ENCODE measurements around the gene DGCR2. TPM values are rescaled to one million over a fixed set of nuclear protein-coding genes. Genes with fewer than 3 reads are reported as not detected.
"Not testable (repeated sequence)": the region's sequence is repeated elsewhere in the genome, so short reads cannot be mapped to it uniquely, and the experiment has no call there.

Gene DGCR2
- total RNA-seq, 1 donor from 2014 or later, result 64.4 TPM

DNA sequence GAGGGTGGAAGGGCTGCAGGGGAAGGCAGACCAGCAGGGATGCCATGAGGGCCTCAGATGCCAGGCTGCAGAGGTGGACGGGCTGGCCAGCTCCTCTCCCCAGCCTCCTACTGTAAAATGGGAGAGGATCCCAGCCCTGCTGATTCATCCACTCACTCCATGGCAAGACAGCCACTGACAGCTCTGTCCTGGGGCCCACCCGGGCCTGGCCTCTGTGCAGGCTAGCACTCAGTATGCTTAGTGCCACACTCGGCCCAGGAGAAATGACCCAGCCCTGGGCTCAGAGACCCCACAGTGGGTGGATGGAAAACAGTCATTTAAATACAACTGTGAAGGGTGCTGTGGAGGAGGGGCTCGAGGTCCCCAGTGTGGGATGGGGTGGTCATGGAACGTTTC, 94.2 kb downstream of the DGCR2 start:
- peak; percentile 73 for DNase-seq (ENCODE audit: extremely low spot score, unreplicated experiment)
- H3K36me3 Mint-ChIP-seq (ENCODE audit: unreplicated experiment); H3K4me1 Mint-ChIP-seq (ENCODE audit: unreplicated experiment); H3K4me3 Mint-ChIP-seq (ENCODE audit: unreplicated experiment); H3K27ac Mint-ChIP-seq (ENCODE audit: unreplicated experiment); H3K9me3 Mint-ChIP-seq (ENCODE audit: unreplicated experiment): not testable (repeated sequence)
- peaks cover 17% of the 10 kb centered on the region for H3K27me3 Mint-ChIP-seq (ENCODE audit: unreplicated experiment)

DNA sequence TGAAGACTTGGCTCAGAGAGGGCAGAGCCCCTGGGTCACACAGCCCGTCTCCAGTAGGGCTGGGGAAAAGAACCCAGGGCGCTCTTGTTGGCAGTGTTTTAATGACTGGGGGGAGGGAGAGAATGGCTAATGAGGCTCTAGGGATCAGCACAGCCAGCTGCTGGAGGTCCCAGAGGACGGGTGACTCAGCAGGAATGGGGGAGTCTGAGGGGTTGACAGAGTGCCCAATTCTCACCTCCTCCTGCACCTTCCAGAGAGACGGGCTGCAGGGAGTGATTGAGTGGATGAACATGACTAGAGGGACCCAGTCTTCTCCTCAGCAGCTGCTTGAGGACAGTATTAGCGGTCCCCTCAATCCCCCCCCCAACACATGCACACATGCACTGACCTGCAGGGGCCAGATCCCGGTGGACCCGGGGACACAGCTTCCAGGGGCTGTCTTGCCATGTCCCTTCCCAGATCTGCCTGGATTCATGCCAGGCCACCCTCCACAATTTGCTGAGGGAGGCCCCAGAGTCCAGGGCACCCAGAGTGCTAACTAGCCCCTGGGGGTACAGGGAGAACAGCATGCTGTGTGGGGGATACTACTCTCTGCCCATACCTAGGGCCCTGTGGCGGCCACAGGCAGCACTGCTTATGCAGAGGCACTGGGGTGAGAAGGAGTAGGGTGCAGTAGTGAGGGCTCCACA, 94.7 kb downstream of the DGCR2 start:
- not testable (repeated sequence) for H3K4me3 Mint-ChIP-seq (ENCODE audit: unreplicated experiment); H3K27ac Mint-ChIP-seq (ENCODE audit: unreplicated experiment); H3K9me3 Mint-ChIP-seq (ENCODE audit: unreplicated experiment); H3K4me1 Mint-ChIP-seq (ENCODE audit: unreplicated experiment); H3K36me3 Mint-ChIP-seq (ENCODE audit: unreplicated experiment)
- peak; percentile 64 for DNase-seq (ENCODE audit: extremely low spot score, unreplicated experiment)
- peaks cover 19% of the 10 kb centered on the region for H3K27me3 Mint-ChIP-seq (ENCODE audit: unreplicated experiment)

DNA sequence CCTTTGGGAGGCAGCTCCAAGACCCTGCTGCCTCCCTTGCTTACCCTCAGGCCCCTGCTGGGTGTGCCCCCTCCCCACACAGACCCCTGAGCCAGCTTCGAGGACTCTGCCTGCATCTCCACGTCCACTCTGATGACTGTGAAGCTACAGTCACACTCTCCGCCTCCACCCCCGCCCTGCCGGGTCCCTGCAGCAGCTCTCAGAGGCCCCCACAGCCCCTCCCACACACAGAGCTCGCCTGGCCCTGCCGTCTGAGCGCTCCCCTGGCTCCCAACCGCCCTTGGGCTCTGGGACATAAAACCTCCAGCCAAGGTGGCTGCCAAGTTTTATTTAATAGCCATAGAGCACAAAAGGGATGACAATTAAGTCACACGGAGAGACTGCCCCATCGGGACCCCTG, 96.1 kb downstream of the DGCR2 start:
- H3K9me3 Mint-ChIP-seq (ENCODE audit: unreplicated experiment); H3K4me3 Mint-ChIP-seq (ENCODE audit: unreplicated experiment); H3K27ac Mint-ChIP-seq (ENCODE audit: unreplicated experiment); DNase-seq (ENCODE audit: extremely low spot score, unreplicated experiment); H3K36me3 Mint-ChIP-seq (ENCODE audit: unreplicated experiment); H3K4me1 Mint-ChIP-seq (ENCODE audit: unreplicated experiment): not testable (repeated sequence)
- peaks cover 19% of the 10 kb centered on the region for H3K27me3 Mint-ChIP-seq (ENCODE audit: unreplicated experiment)

DNA sequence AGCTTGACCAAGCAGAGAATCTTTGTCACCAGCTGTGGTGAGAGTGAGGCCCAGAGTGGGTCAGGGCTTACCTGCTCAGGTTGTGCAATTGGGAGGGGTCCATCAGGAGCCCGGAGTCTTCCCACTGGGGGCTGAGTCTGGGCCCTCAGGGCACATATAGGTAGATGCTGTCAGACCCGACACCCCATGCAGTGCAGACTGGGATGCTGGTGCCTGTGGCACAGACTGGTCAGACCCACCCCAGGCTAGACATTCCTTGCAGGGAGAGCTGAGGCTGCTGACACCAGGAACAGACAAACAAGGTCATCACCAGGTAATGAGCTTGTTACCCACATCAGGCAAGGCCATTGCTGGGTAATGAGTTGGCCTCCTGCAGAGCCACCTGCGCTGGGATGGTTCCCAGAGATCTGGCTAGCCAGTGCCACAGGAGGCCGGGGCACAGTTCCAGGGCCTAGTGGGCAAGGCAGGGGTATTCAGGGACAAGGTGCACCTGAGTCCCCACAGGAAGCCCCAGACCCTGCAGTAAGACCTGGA, 97.2 kb downstream of the DGCR2 start:
- H3K9me3 Mint-ChIP-seq (ENCODE audit: unreplicated experiment); H3K4me3 Mint-ChIP-seq (ENCODE audit: unreplicated experiment): not testable (repeated sequence)

DNA sequence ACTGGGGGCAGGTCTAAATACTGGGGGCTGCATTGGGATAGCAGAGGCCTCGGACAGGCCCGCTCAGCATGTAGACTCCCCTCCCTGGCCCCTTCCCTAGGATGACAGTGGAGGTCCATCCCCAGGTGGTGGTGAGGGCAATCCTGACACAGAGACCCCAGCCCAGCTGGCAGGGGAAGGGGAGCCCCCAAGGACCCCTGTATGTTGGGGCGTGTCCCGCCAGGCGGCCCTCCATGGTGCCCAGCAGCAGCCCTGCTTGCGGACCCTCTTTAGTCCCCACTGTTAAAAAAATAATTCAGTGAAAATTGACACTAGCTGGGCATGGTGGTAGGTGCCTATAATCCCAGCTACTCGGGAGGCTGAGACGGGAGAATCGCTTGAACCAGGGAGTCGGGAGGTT, 98.3 kb downstream of the DGCR2 start:
- not testable (repeated sequence) for H3K4me1 Mint-ChIP-seq (ENCODE audit: unreplicated experiment); H3K27ac Mint-ChIP-seq (ENCODE audit: unreplicated experiment); H3K4me3 Mint-ChIP-seq (ENCODE audit: unreplicated experiment); H3K9me3 Mint-ChIP-seq (ENCODE audit: unreplicated experiment); H3K36me3 Mint-ChIP-seq (ENCODE audit: unreplicated experiment); DNase-seq (ENCODE audit: extremely low spot score, unreplicated experiment)
- H3K27me3 Mint-ChIP-seq (ENCODE audit: unreplicated experiment), result peaks cover 28% of the 10 kb centered on the region

More for the DNA sequence above, 97.2 kb downstream of the DGCR2 start:
- not testable (repeated sequence) for H3K36me3 Mint-ChIP-seq (ENCODE audit: unreplicated experiment); H3K27ac Mint-ChIP-seq (ENCODE audit: unreplicated experiment); H3K4me1 Mint-ChIP-seq (ENCODE audit: unreplicated experiment)
- H3K27me3 Mint-ChIP-seq (ENCODE audit: unreplicated experiment), result peaks cover 20% of the 10 kb centered on the region
- peak; percentile 64 for DNase-seq (ENCODE audit: extremely low spot score, unreplicated experiment)

DNA sequence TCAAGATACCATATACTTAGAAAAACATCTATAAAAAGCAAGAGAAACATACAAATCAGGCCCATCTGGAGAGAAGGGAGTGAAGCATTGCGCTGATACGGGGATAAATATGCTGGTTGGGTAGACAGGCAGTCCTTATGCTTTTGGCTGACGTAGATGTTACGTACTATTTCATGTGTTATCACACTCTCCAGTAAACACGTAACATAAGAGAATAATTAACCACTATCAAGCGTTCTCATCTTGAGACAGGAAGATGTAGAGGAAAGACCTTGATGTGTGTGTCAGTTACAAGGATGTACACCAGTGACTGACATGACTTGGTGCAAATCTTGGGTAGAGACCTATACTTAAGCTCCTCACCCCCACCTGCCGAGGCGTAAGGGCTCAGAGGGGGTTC, 99.5 kb downstream of the DGCR2 start:
- DNase-seq (ENCODE audit: extremely low spot score, unreplicated experiment), result no peak
- Mint-ChIP-seq H3K36me3 (ENCODE audit: unreplicated experiment) (no peaks in the 10 kb centered on the region), H3K27me3 (ENCODE audit: unreplicated experiment) (peaks cover 24% of the 10 kb centered on the region), H3K9me3 (ENCODE audit: unreplicated experiment) (no peaks in the 10 kb centered on the region), H3K4me1 (ENCODE audit: unreplicated experiment) (no peaks in the 10 kb centered on the region), H3K4me3 (ENCODE audit: unreplicated experiment) (no peak overlapping the region), H3K27ac (ENCODE audit: unreplicated experiment) (no peak overlapping the region)
- TF ChIP-seq, protein P1, sequence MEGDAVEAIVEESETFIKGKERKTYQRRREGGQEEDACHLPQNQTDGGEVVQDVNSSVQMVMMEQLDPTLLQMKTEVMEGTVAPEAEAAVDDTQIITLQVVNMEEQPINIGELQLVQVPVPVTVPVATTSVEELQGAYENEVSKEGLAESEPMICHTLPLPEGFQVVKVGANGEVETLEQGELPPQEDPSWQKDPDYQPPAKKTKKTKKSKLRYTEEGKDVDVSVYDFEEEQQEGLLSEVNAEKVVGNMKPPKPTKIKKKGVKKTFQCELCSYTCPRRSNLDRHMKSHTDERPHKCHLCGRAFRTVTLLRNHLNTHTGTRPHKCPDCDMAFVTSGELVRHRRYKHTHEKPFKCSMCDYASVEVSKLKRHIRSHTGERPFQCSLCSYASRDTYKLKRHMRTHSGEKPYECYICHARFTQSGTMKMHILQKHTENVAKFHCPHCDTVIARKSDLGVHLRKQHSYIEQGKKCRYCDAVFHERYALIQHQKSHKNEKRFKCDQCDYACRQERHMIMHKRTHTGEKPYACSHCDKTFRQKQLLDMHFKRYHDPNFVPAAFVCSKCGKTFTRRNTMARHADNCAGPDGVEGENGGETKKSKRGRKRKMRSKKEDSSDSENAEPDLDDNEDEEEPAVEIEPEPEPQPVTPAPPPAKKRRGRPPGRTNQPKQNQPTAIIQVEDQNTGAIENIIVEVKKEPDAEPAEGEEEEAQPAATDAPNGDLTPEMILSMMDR (IDR thresholded peaks at IDR 0.05), result no peak

DNA sequence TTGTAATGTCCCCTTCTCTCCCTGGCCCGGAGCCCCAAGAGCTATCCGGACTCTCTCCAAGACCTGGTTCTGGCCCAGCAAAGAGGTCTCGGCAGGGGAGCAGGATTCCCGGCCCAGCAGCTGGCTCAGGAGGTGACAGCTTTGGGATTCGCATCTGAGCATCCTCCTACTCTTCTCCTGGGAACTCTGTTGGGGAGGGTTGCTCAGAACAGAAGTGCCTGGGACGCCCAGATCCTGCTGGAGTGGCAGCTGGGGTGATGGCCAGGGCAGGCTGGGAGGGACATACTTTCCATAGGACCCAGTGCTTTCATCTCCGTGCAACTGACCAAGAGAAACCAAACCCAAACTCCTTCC, 102.6 kb downstream of the DGCR2 start:
- Mint-ChIP-seq H3K9me3 (ENCODE audit: unreplicated experiment) (no peaks in the 10 kb centered on the region), H3K4me3 (ENCODE audit: unreplicated experiment) (no peak overlapping the region), H3K4me1 (ENCODE audit: unreplicated experiment) (no peaks in the 10 kb centered on the region), H3K27ac (ENCODE audit: unreplicated experiment) (no peak overlapping the region), H3K27me3 (ENCODE audit: unreplicated experiment) (peaks cover 23% of the 10 kb centered on the region), H3K36me3 (ENCODE audit: unreplicated experiment) (no peaks in the 10 kb centered on the region)
- DNase-seq (ENCODE audit: extremely low spot score, unreplicated experiment), result no peak
- TF ChIP-seq, protein P1 (IDR thresholded peaks at IDR 0.05), result no peak
